Embryonic facial prominence (tissue), 1 donor: ENCODE measurements around the gene CNPY3.

ENCODE experiments used
- DNase-seq: peaks from one replicate; pipeline ENCODE4 v3.0.0-alpha.2; 2016; ENCODE audit errors: extremely low spot score

The CNPY3 gene

GRCh38 chr6:42960243-42961019 lies 31.2 kb downstream of the CNPY3 start, which contains the start of gene GNMT:
Gene GNMT (plus strand): TSS chr6:42960754. CDS start chr6:42960768, 14 bp downstream.
- no peak for DNase-seq

- DNase-seq: no peak
Measured at GRCh38 chr6:42961020-42961470, 31.8 kb downstream of the CNPY3 start.

- no peak for DNase-seq
Measured at GRCh38 chr6:42962096-42962495, 32.8 kb downstream of the CNPY3 start.

GRCh38 chr6:42962502-42963178 lies 33.4 kb downstream of the CNPY3 start:
- no peak for DNase-seq

- no peak for DNase-seq
Measured at GRCh38 chr6:42963179-42963854, 34.0 kb downstream of the CNPY3 start.

- no peak for DNase-seq
Measured at GRCh38 chr6:42963855-42964605, 34.8 kb downstream of the CNPY3 start.

GRCh38 chr6:42966571-42966970 lies 37.3 kb downstream of the CNPY3 start:
- DNase-seq: no peak

- no peak for DNase-seq
Measured at GRCh38 chr6:42967228-42967627, 37.9 kb downstream of the CNPY3 start.

- DNase-seq: no peak
Measured at GRCh38 chr6:42968126-42968701, 38.9 kb downstream of the CNPY3 start.

- DNase-seq: no peak
Measured at GRCh38 chr6:42968783-42969182, 39.5 kb downstream of the CNPY3 start.

GRCh38 chr6:42969431-42969830 lies 40.2 kb downstream of the CNPY3 start:
- DNase-seq: no peak

GRCh38 chr6:42969934-42970333 lies 40.7 kb downstream of the CNPY3 start:
- DNase-seq: no peak

- DNase-seq: no peak
Measured at GRCh38 chr6:42970871-42971612, 41.8 kb downstream of the CNPY3 start.

GRCh38 chr6:42971746-42972327 lies 42.6 kb downstream of the CNPY3 start:
- DNase-seq: no peak

- no peak for DNase-seq
Measured at GRCh38 chr6:42973926-42974325, 44.6 kb downstream of the CNPY3 start.

- no peak for DNase-seq
Measured at GRCh38 chr6:42974919-42975505, 45.7 kb downstream of the CNPY3 start.

GRCh38 chr6:42978487-42978838 lies 49.2 kb downstream of the CNPY3 start:
- DNase-seq: no peak

GRCh38 chr6:42978839-42979522 lies 49.7 kb downstream of the CNPY3 start, which contains the start of gene PEX6:
Gene PEX6 (minus strand): TSS chr6:42979181. CDS start chr6:42979150, 31 bp downstream.
- DNase-seq: peak; percentile 68

- DNase-seq: no peak
Measured at GRCh38 chr6:42979523-42980177, 50.4 kb downstream of the CNPY3 start.
